Breast epithelium (tissue), 4 donors: Measurements from ENCODE around the gene ZNHIT1. TPM values are rescaled to one million over a fixed set of nuclear protein-coding genes. Genes with fewer than 3 reads are reported as not detected.

Source experiments
- DNase-seq, 2 donors: peaks; one replicate each; pipeline ENCODE4 v3.0.0-alpha.2; 2019; ENCODE audit warnings: low spot score in 2 of 2
- H3K27ac ChIP-seq, 2 donors: fragments of 200-600 bp; sonication (generic) in 1 of 2; one replicate each; pipeline ENCODE4 v1.5.1; 2016 to 2019; ENCODE audit warnings: mild to moderate bottlenecking in 1 of 2
- H3K27me3 ChIP-seq, 2 donors: fragments of 200-600 bp; sonication (generic) in 1 of 2; one replicate each; pipeline versions ENCODE4 v1.5.1 to v1.6.0; 2017 to 2019; ENCODE audit warnings: control low read depth in 1 of 2, mild to moderate bottlenecking in 1 of 2
- H3K36me3 ChIP-seq: fragments of 200-600 bp; one replicate; pipeline ENCODE4 v1.5.1; 2019
- H3K4me1 ChIP-seq, 2 donors: fragments of 200-600 bp; sonication (generic); one replicate each; pipeline ENCODE4 v1.5.1; 2016 to 2019; ENCODE audit warnings: control low read depth in 1 of 2
- H3K4me3 ChIP-seq, 3 donors: fragments of 200-600 bp; sonication (generic); 1 replicate in 2 of 3; 2 replicates in 1 of 3; pipeline ENCODE4 v1.5.1; 2016 to 2019; ENCODE audit warnings: mild to moderate bottlenecking in 3 of 3, moderate library complexity in 2 of 3
- H3K9me3 ChIP-seq, 2 donors: fragments of 200-600 bp; sonication (generic) in 1 of 2; one replicate each; pipeline ENCODE4 v1.5.1; 2016 to 2019; ENCODE audit warnings: control low read depth in 1 of 2
- POLR2A ChIP-seq: fragments of 450-650 bp; IDR thresholded peaks from one replicate; pipeline ENCODE4 v1.6.1; 2016; ENCODE audit warnings: antibody characterized with exemption, mild to moderate bottlenecking, moderate library complexity
- POLR2AphosphoS5 ChIP-seq, 3 donors: sonication (generic); formaldehyde crosslinking; IDR thresholded peaks; one replicate each; pipeline ENCODE4 v1.6.1; 2017; ENCODE audit warnings: antibody characterized with exemption in 3 of 3
- intact Hi-C: fragments of 100-400 bp; cut with DNase I; formaldehyde crosslinking; loops from one replicate; pipeline ENCODE4 v1.15.1; 2023; ENCODE audit warnings: low total_unique reads
- total RNA-seq, 3 donors: library from RNA; depleted of rRNA; stranded (reverse); fragments of >200 nt; gene quantifications; one replicate each; pipeline ENCODE4 v1.1.0, GENCODE V29; 2016
- TF ChIP-seq, protein P1 (sequence below), 3 donors: fragments of 450-650 bp; IDR thresholded peaks; one replicate each; pipeline ENCODE4 v1.5.1; 2016 to 2017; ENCODE audit warnings: antibody characterized with exemption in 3 of 3, mild to moderate bottlenecking in 3 of 3, moderate library complexity in 3 of 3

Gene ZNHIT1
- total RNA-seq, 3 donors from 2014 or later: 80.2 to 107 (median 91.4) TPM

DNA sequence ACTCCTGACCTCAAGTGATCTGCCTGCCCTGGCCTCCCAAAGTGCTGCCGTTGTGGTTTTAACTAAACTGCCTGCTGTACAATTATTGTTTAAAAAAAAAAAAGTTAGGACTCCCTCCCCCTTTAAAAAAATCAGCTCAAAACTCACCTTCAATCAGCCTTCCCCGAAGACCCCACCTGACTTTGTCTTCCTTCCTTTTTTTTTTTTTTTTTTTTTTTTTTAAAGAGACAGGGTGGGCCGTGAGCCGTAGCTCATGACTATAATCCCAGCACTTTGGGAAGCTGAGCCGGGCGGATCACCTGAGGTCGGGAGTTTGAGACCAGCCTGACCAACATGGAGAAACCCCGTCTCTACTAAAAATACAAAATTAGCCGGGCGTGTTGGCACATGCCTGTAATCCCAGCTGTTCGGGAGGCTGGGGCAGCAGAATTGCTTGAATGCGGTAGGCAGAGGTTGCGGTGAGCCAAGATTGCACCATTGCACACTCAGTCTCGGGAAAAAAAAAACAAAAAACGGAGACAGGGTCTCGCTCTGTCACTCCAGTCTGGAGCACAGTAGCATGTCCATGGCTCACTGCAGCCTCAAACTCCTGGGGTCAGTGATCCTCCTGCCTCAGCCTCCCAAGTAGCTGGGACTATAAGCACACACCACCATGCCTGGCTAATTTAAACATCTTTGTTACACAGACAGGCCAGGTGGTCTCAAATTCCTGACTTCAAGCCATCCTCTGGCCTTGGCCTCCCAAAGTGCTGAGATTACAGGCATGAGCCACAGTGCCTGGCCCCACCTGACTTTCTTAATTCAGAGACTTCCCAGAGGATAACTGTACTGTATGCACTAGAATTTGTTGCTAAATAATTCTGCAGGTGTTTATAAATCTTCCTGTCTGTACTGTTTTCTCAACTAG is 23.7 kb downstream of the ZNHIT1 start:
- no peak for TF ChIP-seq POLR2A
- TF ChIP-seq POLR2AphosphoS5 (IDR thresholded peaks at IDR 0.05): no peak
- TF ChIP-seq, protein P1, sequence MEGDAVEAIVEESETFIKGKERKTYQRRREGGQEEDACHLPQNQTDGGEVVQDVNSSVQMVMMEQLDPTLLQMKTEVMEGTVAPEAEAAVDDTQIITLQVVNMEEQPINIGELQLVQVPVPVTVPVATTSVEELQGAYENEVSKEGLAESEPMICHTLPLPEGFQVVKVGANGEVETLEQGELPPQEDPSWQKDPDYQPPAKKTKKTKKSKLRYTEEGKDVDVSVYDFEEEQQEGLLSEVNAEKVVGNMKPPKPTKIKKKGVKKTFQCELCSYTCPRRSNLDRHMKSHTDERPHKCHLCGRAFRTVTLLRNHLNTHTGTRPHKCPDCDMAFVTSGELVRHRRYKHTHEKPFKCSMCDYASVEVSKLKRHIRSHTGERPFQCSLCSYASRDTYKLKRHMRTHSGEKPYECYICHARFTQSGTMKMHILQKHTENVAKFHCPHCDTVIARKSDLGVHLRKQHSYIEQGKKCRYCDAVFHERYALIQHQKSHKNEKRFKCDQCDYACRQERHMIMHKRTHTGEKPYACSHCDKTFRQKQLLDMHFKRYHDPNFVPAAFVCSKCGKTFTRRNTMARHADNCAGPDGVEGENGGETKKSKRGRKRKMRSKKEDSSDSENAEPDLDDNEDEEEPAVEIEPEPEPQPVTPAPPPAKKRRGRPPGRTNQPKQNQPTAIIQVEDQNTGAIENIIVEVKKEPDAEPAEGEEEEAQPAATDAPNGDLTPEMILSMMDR (IDR thresholded peaks at IDR 0.05): no peak
- DNase-seq: no peak
- Histone ChIP-seq H3K9me3 (no peaks in the 10 kb centered on the region), H3K27ac (peak overlapping the region in 1 of 2 donors; percentile 93), H3K36me3 (no peaks in the 10 kb centered on the region), H3K4me3 (no peak overlapping the region), H3K4me1 (peaks cover 0 to 11% of the 10 kb centered on the region in 2 donors), H3K27me3 (no peaks in the 10 kb centered on the region)
- intact Hi-C loops: no loop called here

DNA sequence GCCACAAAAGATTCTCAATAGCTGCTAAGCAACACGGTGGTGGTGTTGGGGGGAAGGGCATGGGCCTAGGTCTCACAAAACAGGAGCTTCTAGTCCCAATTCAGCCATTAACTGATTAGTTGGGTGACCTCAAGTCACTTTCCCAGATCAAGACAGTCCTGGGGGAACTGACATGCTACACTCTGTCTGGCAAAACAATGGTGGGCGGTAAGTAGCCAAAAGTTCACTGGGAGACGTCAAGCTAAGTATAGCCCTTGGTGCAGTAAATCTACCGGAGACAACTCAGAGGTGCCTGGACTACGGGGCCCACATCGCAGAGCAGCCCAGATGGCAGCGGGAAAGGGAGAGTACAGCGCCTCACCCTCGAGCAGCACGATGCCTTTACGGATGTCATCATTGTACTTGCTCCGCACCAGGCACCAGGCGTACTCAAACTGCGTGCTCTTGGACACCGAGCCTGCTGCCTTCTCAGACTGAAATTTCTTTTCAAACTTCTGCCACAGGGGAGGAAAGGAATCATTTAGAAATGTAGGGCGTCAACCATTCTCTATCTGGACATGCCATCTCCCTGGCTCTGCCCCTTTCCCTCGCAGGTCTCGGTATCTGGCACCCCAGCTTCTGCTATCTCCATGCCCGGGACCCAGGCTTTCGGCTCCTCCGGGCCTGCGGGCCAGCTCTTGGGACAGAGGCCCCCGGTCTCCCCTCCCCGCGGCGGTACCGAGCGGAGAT is 25.8 kb downstream of the ZNHIT1 start:
- TF ChIP-seq POLR2A: no peak
- TF ChIP-seq, protein P1 (IDR thresholded peaks at IDR 0.05): peak in 1 of 3 donors; percentile 94
- no peak for DNase-seq
- Histone ChIP-seq H3K27ac (peak overlapping the region; percentile 94 to 98), H3K4me3 (peak overlapping the region; percentile 72 to 84 (median 73)), H3K36me3 (no peaks in the 10 kb centered on the region), H3K27me3 (no peaks in the 10 kb centered on the region), H3K9me3 (no peaks in the 10 kb centered on the region), H3K4me1 (peaks cover 0 to 9% of the 10 kb centered on the region in 2 donors)
- intact Hi-C loops: no loop called here

DNA sequence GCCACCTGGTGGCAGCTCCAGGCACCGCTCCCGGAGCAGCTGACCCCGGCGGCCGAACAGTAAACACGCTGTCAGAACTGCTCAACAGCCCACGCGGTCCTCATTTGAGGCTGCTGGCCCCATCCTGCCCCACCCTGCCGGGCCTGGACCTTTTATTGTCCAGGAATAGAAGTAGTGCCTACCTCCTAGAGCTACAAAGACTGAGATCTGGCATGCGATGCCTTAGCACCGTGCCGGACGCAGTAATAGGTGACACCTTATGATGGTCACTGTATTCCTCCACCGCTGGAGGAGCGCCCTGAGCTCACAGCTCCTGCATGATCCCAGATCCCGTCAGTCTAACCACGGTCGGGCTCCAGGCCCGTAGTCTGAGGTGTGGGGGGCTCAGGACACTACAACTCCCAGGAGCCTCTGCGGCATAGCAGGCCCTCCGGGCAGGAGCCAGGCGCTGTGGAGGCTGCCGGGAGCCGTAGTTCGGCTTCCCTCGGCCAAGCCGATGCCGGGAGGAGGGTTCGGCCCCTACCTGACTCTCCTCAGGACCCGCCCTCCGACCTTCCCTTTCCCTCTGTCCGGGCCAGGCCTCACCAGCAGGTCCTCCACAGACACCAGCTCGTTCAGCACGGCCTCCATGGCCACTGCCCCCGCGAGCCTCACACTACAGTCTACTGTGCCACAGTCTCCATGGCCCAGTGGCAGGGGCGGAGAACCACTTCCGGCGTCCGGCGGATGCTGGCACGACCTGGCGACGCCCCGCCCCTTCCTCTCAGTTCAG is 26.6 kb downstream of the ZNHIT1 start, which contains the start of gene FIS1:
Gene FIS1, minus strand, starts transcription at position 707 of the 772 bp plus-strand sequence. Its CDS starts 77 bp downstream, at position 630.
- Histone ChIP-seq H3K9me3 (no peaks in the 10 kb centered on the region), H3K36me3 (no peaks in the 10 kb centered on the region), H3K27me3 (no peaks in the 10 kb centered on the region), H3K27ac (peak within 1 kb of the TSS; percentile 94 to 98), H3K4me3 (peak within 1 kb of the TSS; percentile 72 to 84 (median 73)), H3K4me1 (peaks cover 0 to 7% of the 10 kb centered on the region in 2 donors)
- TF ChIP-seq, protein P1 (IDR thresholded peaks at IDR 0.05): peak; percentile 1 to 94 (median 90)
- TF ChIP-seq POLR2AphosphoS5 (IDR thresholded peaks at IDR 0.05) (peak; percentile 91 to 92 (median 92)), POLR2A (peak; percentile 60)
- peak; percentile 91 to 94 for DNase-seq
- intact Hi-C loops: no loop called here

DNA sequence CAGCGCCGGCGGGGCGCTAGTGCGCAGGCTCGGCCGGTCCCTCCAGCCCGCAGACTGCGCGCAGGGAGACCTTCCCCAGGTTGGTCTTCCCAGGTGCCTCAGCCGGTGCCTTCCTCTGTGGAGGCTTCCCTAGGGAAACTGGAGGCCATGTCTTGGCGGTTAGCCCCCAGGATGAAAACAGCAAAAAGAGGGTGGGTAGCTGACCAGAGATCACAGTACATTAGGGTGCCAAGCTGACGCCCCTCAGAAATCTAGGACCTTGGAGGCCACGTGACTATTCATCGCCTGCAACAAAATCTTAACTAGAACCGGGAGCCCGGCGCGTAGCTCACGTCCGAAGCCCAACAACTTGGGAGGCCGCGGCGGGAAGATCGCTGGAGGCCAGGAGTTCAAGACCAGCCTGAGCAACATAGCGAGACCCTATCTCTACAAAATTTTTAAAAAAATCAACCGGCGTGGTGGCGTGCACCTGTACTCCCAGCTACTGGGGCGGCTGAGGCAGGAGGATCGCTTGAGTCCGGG is 27.2 kb downstream of the ZNHIT1 start:
- Histone ChIP-seq H3K27me3 (no peaks in the 10 kb centered on the region), H3K4me1 (peaks cover 0 to 7% of the 10 kb centered on the region in 2 donors), H3K9me3 (no peaks in the 10 kb centered on the region), H3K36me3 (no peaks in the 10 kb centered on the region), H3K27ac (peak overlapping the region; percentile 94 to 98), H3K4me3 (peak overlapping the region; percentile 72 to 84 (median 73))
- DNase-seq: no peak
- no peak for TF ChIP-seq POLR2AphosphoS5 (IDR thresholded peaks at IDR 0.05)
- TF ChIP-seq, protein P1 (IDR thresholded peaks at IDR 0.05): no peak
- TF ChIP-seq POLR2A: no peak
- intact Hi-C loops: no loop called here
